ENCODE data around the gene EDNRB.

EDNRB gene

DNA sequence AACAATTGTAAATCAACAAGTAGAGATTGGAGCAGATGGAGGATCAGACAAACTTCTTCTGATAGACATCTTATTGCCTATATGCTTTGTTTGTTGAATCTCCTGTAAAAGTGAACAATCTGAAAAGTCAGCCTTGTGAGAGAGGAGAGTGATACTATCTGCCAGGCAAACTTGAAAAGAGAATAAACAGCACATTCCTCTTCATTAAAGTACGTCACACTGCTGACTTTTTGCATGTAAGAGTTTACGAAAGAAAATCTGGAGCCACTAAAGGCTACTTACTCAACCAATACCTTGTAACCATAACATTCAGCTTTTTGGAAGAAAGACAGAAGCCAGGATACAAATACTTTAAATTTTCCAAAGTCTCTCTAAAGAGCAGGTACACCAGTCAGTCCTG lies 42.5 kb downstream of the EDNRB start:
- no peaks in the 10 kb centered on the region for H4K20me1 ChIP-seq (ENCODE audit: control insufficient read depth, insufficient read depth, low read depth, low read length)
- H3K27ac ChIP-seq (ENCODE audit: low read depth, low read length) = no peak overlapping the region
- H3K9me3 ChIP-seq (ENCODE audit: control insufficient read depth, insufficient read depth, low read length) = no peaks in the 10 kb centered on the region
- H3F3A ChIP-seq (ENCODE audit: control insufficient read depth, insufficient read depth) = no peaks in the 10 kb centered on the region
- no peaks in the 10 kb centered on the region for H3K79me2 ChIP-seq (ENCODE audit: control insufficient read depth, low read length)
- TF ChIP-seq, protein P1, sequence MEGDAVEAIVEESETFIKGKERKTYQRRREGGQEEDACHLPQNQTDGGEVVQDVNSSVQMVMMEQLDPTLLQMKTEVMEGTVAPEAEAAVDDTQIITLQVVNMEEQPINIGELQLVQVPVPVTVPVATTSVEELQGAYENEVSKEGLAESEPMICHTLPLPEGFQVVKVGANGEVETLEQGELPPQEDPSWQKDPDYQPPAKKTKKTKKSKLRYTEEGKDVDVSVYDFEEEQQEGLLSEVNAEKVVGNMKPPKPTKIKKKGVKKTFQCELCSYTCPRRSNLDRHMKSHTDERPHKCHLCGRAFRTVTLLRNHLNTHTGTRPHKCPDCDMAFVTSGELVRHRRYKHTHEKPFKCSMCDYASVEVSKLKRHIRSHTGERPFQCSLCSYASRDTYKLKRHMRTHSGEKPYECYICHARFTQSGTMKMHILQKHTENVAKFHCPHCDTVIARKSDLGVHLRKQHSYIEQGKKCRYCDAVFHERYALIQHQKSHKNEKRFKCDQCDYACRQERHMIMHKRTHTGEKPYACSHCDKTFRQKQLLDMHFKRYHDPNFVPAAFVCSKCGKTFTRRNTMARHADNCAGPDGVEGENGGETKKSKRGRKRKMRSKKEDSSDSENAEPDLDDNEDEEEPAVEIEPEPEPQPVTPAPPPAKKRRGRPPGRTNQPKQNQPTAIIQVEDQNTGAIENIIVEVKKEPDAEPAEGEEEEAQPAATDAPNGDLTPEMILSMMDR (IDR thresholded peaks at IDR 0.05; ENCODE audit: low read depth, low read length, poor library complexity, severe bottlenecking) = no peak
- no peak for TF ChIP-seq EZH2phosphoT487 (IDR thresholded peaks at IDR 0.05; ENCODE audit: borderline replicate concordance, low read length)
- H3K4me2 ChIP-seq (ENCODE audit: low read length) = no peak overlapping the region
- H3K27me3 ChIP-seq (ENCODE audit: control insufficient read depth, low read length) = no peaks in the 10 kb centered on the region
- no peaks in the 10 kb centered on the region for H3K4me1 ChIP-seq (ENCODE audit: control insufficient read depth, low read length)
- H3K36me3 ChIP-seq (ENCODE audit: control insufficient read depth, low read length) = no peaks in the 10 kb centered on the region
- no peaks in the 10 kb centered on the region for H3K9me2 ChIP-seq (replicated peaks; ENCODE audit: control insufficient read depth, low read length)
- H3K4me3 ChIP-seq (ENCODE audit: low read length) = no peak overlapping the region

DNA sequence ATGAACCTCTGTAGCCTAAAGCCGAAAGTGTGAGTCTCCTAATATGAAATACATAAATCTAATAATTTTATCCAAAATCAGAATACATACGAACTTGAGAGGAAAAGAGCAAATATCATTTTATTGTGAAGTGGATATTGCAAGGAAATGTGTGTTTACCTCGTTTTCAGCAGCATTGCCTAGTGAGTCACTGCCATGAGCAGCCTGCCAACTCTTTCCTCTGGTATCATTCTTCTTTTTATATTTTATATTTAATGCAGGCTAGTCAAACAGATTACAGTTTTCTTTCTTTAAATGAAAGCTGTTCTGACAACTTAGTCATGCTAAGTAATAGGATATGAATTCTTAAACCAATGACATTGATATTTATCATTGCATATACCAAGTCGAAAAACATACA lies 44.2 kb downstream of the EDNRB start:
- H3K9me2 ChIP-seq (replicated peaks; ENCODE audit: control insufficient read depth, low read length) = no peaks in the 10 kb centered on the region
- H4K20me1 ChIP-seq (ENCODE audit: control insufficient read depth, insufficient read depth, low read depth, low read length) = no peaks in the 10 kb centered on the region
- no peaks in the 10 kb centered on the region for H3K36me3 ChIP-seq (ENCODE audit: control insufficient read depth, low read length)
- no peak overlapping the region for H3K27ac ChIP-seq (ENCODE audit: low read depth, low read length)
- no peaks in the 10 kb centered on the region for H3K27me3 ChIP-seq (ENCODE audit: control insufficient read depth, low read length)
- H3K4me3 ChIP-seq (ENCODE audit: low read length) = no peak overlapping the region
- H3F3A ChIP-seq (ENCODE audit: control insufficient read depth, insufficient read depth) = no peaks in the 10 kb centered on the region
- no peaks in the 10 kb centered on the region for H3K9me3 ChIP-seq (ENCODE audit: control insufficient read depth, insufficient read depth, low read length)
- TF ChIP-seq, protein P1 (IDR thresholded peaks at IDR 0.05; ENCODE audit: low read depth, low read length, poor library complexity, severe bottlenecking) = no peak
- no peak for TF ChIP-seq EZH2phosphoT487 (IDR thresholded peaks at IDR 0.05; ENCODE audit: borderline replicate concordance, low read length)
- H3K4me2 ChIP-seq (ENCODE audit: low read length) = no peak overlapping the region
- no peaks in the 10 kb centered on the region for H3K4me1 ChIP-seq (ENCODE audit: control insufficient read depth, low read length)
- no peaks in the 10 kb centered on the region for H3K79me2 ChIP-seq (ENCODE audit: control insufficient read depth, low read length)

DNA sequence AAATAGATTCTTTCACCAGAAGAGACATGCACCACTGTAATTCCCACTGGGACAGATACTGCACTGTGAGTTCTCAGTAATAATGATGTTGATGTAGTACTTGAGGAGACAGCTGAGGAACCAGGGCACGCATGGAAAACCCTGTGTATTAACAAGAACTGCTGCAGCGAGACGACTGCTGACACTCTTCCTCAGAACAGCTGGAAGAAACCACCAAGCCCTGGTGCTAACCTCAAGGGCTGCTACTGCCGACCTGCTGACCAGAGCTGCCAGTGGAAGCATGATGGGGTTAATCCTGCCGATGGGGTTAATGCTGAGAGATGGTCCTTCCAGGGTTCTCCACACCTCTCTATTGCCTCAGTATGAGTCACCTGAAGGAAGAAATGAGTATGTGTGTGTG lies 45.6 kb downstream of the EDNRB start:
- no peak for TF ChIP-seq EZH2phosphoT487 (IDR thresholded peaks at IDR 0.05; ENCODE audit: borderline replicate concordance, low read length)
- TF ChIP-seq, protein P1 (IDR thresholded peaks at IDR 0.05; ENCODE audit: low read depth, low read length, poor library complexity, severe bottlenecking) = no peak
- Histone ChIP-seq H3K27ac (ENCODE audit: low read depth, low read length) (no peak overlapping the region), H3K9me3 (ENCODE audit: control insufficient read depth, insufficient read depth, low read length) (no peaks in the 10 kb centered on the region)

DNA sequence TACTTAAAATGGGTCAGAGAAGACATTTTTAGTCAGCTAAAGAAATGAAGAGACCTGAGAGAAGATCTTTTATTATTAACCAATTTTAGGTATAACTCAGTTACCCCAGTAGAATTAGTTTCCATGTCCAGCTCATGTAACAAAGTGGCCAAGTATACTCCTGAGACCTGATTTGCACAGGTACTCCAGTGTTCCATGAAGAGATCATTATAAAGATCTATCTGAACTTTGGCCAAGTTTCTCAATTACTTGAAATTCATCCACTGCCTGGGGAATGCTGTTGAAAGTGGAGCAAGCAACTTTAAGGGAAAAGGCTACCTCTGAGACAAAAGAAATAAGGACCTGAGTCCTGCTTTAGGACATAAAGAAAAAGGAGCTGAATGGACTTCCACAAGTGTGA lies 47.0 kb downstream of the EDNRB start:
- Histone ChIP-seq H3K27me3 (ENCODE audit: control insufficient read depth, low read length) (no peaks in the 10 kb centered on the region), H3K4me3 (ENCODE audit: low read length) (no peak overlapping the region), H3F3A (ENCODE audit: control insufficient read depth, insufficient read depth) (no peaks in the 10 kb centered on the region), H3K4me1 (ENCODE audit: control insufficient read depth, low read length) (no peaks in the 10 kb centered on the region), H3K79me2 (ENCODE audit: control insufficient read depth, low read length) (no peaks in the 10 kb centered on the region), H4K20me1 (ENCODE audit: control insufficient read depth, insufficient read depth, low read depth, low read length) (no peaks in the 10 kb centered on the region), H3K4me2 (ENCODE audit: low read length) (no peak overlapping the region), H3K9me2 (replicated peaks; ENCODE audit: control insufficient read depth, low read length) (no peaks in the 10 kb centered on the region), H3K27ac (ENCODE audit: low read depth, low read length) (no peak overlapping the region), H3K36me3 (ENCODE audit: control insufficient read depth, low read length) (no peaks in the 10 kb centered on the region), H3K9me3 (ENCODE audit: control insufficient read depth, insufficient read depth, low read length) (no peaks in the 10 kb centered on the region)
- TF ChIP-seq, protein P1 (IDR thresholded peaks at IDR 0.05; ENCODE audit: low read depth, low read length, poor library complexity, severe bottlenecking) = no peak

More for the DNA sequence above, 45.6 kb downstream of the EDNRB start:
- H3K4me3 ChIP-seq (ENCODE audit: low read length) = no peak overlapping the region
- H3K9me2 ChIP-seq (replicated peaks; ENCODE audit: control insufficient read depth, low read length) = no peaks in the 10 kb centered on the region
- H3K36me3 ChIP-seq (ENCODE audit: control insufficient read depth, low read length) = no peaks in the 10 kb centered on the region
- H3F3A ChIP-seq (ENCODE audit: control insufficient read depth, insufficient read depth) = no peaks in the 10 kb centered on the region
- no peaks in the 10 kb centered on the region for H3K4me1 ChIP-seq (ENCODE audit: control insufficient read depth, low read length)
- H3K27me3 ChIP-seq (ENCODE audit: control insufficient read depth, low read length) = no peaks in the 10 kb centered on the region
- H3K4me2 ChIP-seq (ENCODE audit: low read length) = no peak overlapping the region
- no peaks in the 10 kb centered on the region for H4K20me1 ChIP-seq (ENCODE audit: control insufficient read depth, insufficient read depth, low read depth, low read length)
- H3K79me2 ChIP-seq (ENCODE audit: control insufficient read depth, low read length) = no peaks in the 10 kb centered on the region
